IMR-90 (cell line): ENCODE measurements around the gene RERE. TPM values are rescaled to one million over a fixed set of nuclear protein-coding genes. Genes with fewer than 3 reads are reported as not detected.
A peak's percentile ranks its signal among the peaks of the same experiment; 100 is the strongest.

Experiments
- ATAC-seq: fragments of 200-7000 bp; cut with Tn5 transposase; 2 replicates; pipeline ENCODE4 v1.9.1; 2020; ENCODE audit warnings: low read depth, mild to moderate bottlenecking, moderate library complexity
- BruUV-seq: library from RNA; stranded (reverse); fragments of 400-500 nt; replicated peaks from 2 replicates; lab custom pipeline; 2021; lab: Mats Ljungman, UMichigan
- CTCF ChIA-PET: fragments of 300-600 bp; formaldehyde crosslinking; extraction: SDS; loops from one replicate; lab custom pipeline; 2021; ENCODE audit warnings: antibody characterized with exemption; lab: Yijun Ruan, JAX
- POLR2A ChIA-PET: fragments of 300-600 bp; sonication (Branson Sonifier 250); formaldehyde crosslinking; loops from one replicate; lab custom pipeline; 2022; ENCODE audit warnings: antibody characterized with exemption; ENCODE audit not compliant: unreplicated experiment; lab: Charles Lee
- DNase-seq: peaks from one replicate; pipeline ENCODE4 v3.0.0; 2013
- H2AFZ ChIP-seq: replicated peaks from 2 replicates; pipeline ENCODE3; 2013; ENCODE audit warnings: low read length, mild to moderate bottlenecking; ENCODE audit not compliant: poor library complexity
- H2AK5ac ChIP-seq: 2 replicates; pipeline ENCODE4 v1.6.1; 2013; ENCODE audit warnings: low read depth, low read length, inconsistent platforms
- H2AK9ac ChIP-seq: replicated peaks from 2 replicates; pipeline ENCODE3; 2013; ENCODE audit warnings: mild to moderate bottlenecking, low read depth, low read length, moderate library complexity; ENCODE audit not compliant: poor library complexity
- H2BK120ac ChIP-seq: 2 replicates; pipeline ENCODE4 v1.6.1; 2013; ENCODE audit warnings: low read depth, low read length, inconsistent platforms
- H2BK15ac ChIP-seq: 3 replicates; pipeline ENCODE4 v1.6.1; 2013; ENCODE audit warnings: low read depth, low read length, inconsistent platforms
- H2BK20ac ChIP-seq: 2 replicates; pipeline ENCODE4 v1.6.1; 2013; ENCODE audit warnings: low read depth, mild to moderate bottlenecking, inconsistent platforms, low read length, moderate library complexity
- H2BK5ac ChIP-seq: 2 replicates; pipeline ENCODE4 v1.6.1; 2013; ENCODE audit warnings: mild to moderate bottlenecking, low read depth, low read length, inconsistent platforms; ENCODE audit not compliant: poor library complexity, severe bottlenecking
- H3K14ac ChIP-seq: replicated peaks from 2 replicates; pipeline ENCODE4 v1.6.1; 2013; ENCODE audit warnings: low read depth, low read length, inconsistent platforms
- H3K18ac ChIP-seq: 2 replicates; pipeline ENCODE4 v1.6.1; 2013; ENCODE audit warnings: low read depth, low read length, control low read depth
- H3K23ac ChIP-seq: 2 replicates; pipeline ENCODE4 v1.6.1; 2013; ENCODE audit warnings: low read depth, low read length, inconsistent platforms
- H3K27ac ChIP-seq: 2 replicates; pipeline ENCODE4 v1.5.1; 2013; ENCODE audit warnings: mild to moderate bottlenecking, control low read depth, low read length; ENCODE audit not compliant: insufficient read depth
- H3K27me3 ChIP-seq: 2 replicates; pipeline ENCODE4 v1.6.1; 2013; ENCODE audit warnings: low read length; ENCODE audit not compliant: control insufficient read depth, insufficient read depth
- H3K36me3 ChIP-seq: 2 replicates; pipeline ENCODE4 v1.6.1; 2013; ENCODE audit warnings: low read length, mixed read lengths; ENCODE audit not compliant: control insufficient read depth, insufficient read depth
- H3K4ac ChIP-seq: 2 replicates; pipeline ENCODE4 v1.6.1; 2013; ENCODE audit warnings: low read depth, low read length, inconsistent platforms
- H3K4me1 ChIP-seq: 2 replicates; pipeline ENCODE4 v1.6.1; 2013; ENCODE audit warnings: low read length, mixed read lengths; ENCODE audit not compliant: control insufficient read depth, insufficient read depth
- H3K4me2 ChIP-seq: 2 replicates; pipeline ENCODE4 v1.6.1; 2013; ENCODE audit warnings: low read depth, mild to moderate bottlenecking, control low read depth, low read length, moderate library complexity
- H3K4me3 ChIP-seq: 2 replicates; pipeline ENCODE4 v1.5.1; 2013; ENCODE audit warnings: low read depth, mild to moderate bottlenecking, control low read depth, low read length, moderate library complexity; ENCODE audit not compliant: insufficient read depth
- H3K56ac ChIP-seq: 2 replicates; pipeline ENCODE4 v1.6.1; 2013; ENCODE audit warnings: low read length, inconsistent platforms; ENCODE audit not compliant: insufficient read depth; ENCODE audit errors: extremely low read depth
- H3K79me1 ChIP-seq, 2 experiments: 2 replicates each; pipeline ENCODE4 v1.6.1; 2013; ENCODE audit warnings: low read length in 2 of 2, inconsistent platforms in 1 of 2, low read depth in 1 of 2
- H3K9ac ChIP-seq: 2 replicates; pipeline ENCODE4 v1.6.1; 2013; ENCODE audit warnings: low read depth, low read length, control low read depth
- H3K9me1 ChIP-seq: 2 replicates; pipeline ENCODE4 v1.6.1; 2013; ENCODE audit warnings: low read length, inconsistent platforms; ENCODE audit not compliant: insufficient read depth
- H3K9me3 ChIP-seq: 2 replicates; pipeline ENCODE4 v1.6.1; 2013; ENCODE audit warnings: low read length; ENCODE audit not compliant: control insufficient read depth, insufficient read depth
- H4K20me1 ChIP-seq: 2 replicates; pipeline ENCODE4 v1.6.1; 2013; ENCODE audit warnings: low read length, inconsistent platforms; ENCODE audit not compliant: insufficient read depth
- H4K5ac ChIP-seq: 2 replicates; pipeline ENCODE4 v1.6.1; 2013; ENCODE audit warnings: mild to moderate bottlenecking, low read depth, low read length, control low read depth
- H4K8ac ChIP-seq, 2 experiments: 2 replicates each; pipeline ENCODE4 v1.6.1; 2013; ENCODE audit warnings: low read depth in 2 of 2, low read length in 2 of 2, control low read depth in 1 of 2, inconsistent platforms in 1 of 2
- H4K91ac ChIP-seq: 2 replicates; pipeline ENCODE4 v1.6.1; 2013; ENCODE audit warnings: low read depth, low read length, inconsistent platforms; ENCODE audit not compliant: insufficient read depth
- CEBPB ChIP-seq: IDR thresholded peaks from 2 replicates; pipeline ENCODE4 v1.6.1; 2012; ENCODE audit warnings: low read depth, low read length, improper control_type of control experiment
- CHD1 ChIP-seq: IDR thresholded peaks from 2 replicates; pipeline ENCODE4 v1.6.1; 2012; ENCODE audit warnings: low read depth, low read length, improper control_type of control experiment
- MAZ ChIP-seq: IDR thresholded peaks from 2 replicates; pipeline ENCODE4 v1.6.1; 2012; ENCODE audit warnings: low read depth, mild to moderate bottlenecking, low read length, improper control_type of control experiment, moderate library complexity, borderline replicate concordance
- MXI1 ChIP-seq: IDR thresholded peaks from 2 replicates; pipeline ENCODE4 v1.6.1; 2012; ENCODE audit warnings: low read depth, mild to moderate bottlenecking, low read length, moderate library complexity, borderline replicate concordance
- NFE2L2 ChIP-seq: fragments of 150-350 bp; IDR thresholded peaks from 2 replicates; pipeline ENCODE4 v1.6.1; 2016; ENCODE audit warnings: low read depth, mild to moderate bottlenecking, low read length
- POLR2A ChIP-seq: IDR thresholded peaks from 2 replicates; pipeline ENCODE4 v1.6.1; 2012; ENCODE audit warnings: mild to moderate bottlenecking, low read depth, low read length
- WGBS, 2 experiments: methylation state at CpG; one replicate each; pipeline versions ENCODE4 v1.1.5 to v1.1.7; 2013; ENCODE audit warnings: missing lambda C conversion rate in 2 of 2; ENCODE audit not compliant: insufficient read length in 1 of 2; ENCODE audit errors: extremely low coverage in 2 of 2; 5-methylcytosine and 5-hydroxymethylcytosine counted together
- dilution Hi-C: fragments of 300-500 bp; cut with HindIII; formaldehyde crosslinking; loops from one replicate; pipeline ENCODE4 v1.14.3; 2018; ENCODE audit warnings: low sequenced_read_pairs; ENCODE audit not compliant: unreplicated experiment
- in situ Hi-C: fragments of 300-500 bp; cut with MboI; formaldehyde crosslinking; loops from 3 replicates; pipeline ENCODE4 v1.14.3; 2019; ENCODE audit warnings: low sequenced_read_pairs, inconsistent platforms, mixed read lengths
- intact Hi-C: fragments of 100-400 bp; cut with micrococcal nuclease; formaldehyde crosslinking; loops from 2 replicates; pipeline ENCODE4 v1.10.0; 2022
- polyA plus RNA-seq, 3 experiments: library from polyadenylated mRNA; depleted of rRNA; stranded (reverse); fragments of >200 nt; gene quantifications; 2 replicates each; pipeline ENCODE4 v1.2.3, GENCODE V29; 2012; ENCODE audit warnings: low replicate concordance in 1 of 3
- total RNA-seq: library from RNA; depleted of rRNA; stranded (reverse); fragments of >200 nt; gene quantifications from 2 replicates; pipeline ENCODE4 v1.2.3, GENCODE V29; 2012
- TF ChIP-seq, protein P1 (sequence below): fragments of 150-350 bp; IDR thresholded peaks from 2 replicates; pipeline ENCODE4 v1.6.1; 2017; ENCODE audit warnings: mild to moderate bottlenecking, antibody characterized with exemption, low read length, low read depth
- TF ChIP-seq, protein P2 (sequence below): conservative IDR thresholded peaks from 2 replicates; pipeline ENCODE4 v1.5.1; 2012; ENCODE audit warnings: mild to moderate bottlenecking, low read depth, low read length, improper control_type of control experiment

The RERE gene
- total and polyA plus RNA-seq, 2 of the 4 experiments (the other 2 are of a cell fraction), result 11.5 to 25.1 TPM

DNA sequence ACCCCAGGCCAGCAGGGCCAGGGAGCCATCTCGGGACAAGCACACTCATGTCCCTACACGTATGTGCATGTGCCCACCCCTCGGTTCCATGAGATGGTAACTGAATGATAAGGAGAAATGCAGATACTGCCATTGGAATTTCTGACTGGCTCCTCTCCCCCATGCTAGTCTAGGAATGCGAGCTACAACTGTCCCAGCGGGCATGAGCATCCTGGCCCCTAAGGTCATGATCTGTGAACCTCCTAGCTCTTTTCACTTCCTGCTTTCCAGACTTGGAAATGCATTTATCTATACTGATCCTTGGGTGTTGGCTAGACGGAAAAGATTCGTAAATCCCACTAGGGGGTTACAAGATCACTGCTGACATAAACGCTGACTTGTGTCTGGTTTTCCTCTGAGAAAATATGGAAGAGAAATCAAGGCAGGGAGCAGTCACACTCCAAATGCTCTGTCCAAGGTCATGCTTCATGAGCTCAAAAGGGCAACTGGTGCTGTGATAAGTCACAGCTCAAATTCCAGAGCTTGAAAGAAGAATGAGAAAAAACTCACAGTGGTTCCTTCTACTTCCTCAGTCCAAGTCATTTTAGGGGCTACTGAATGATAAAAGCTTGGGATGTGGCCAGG is 449.8 kb downstream of the RERE start:
- Histone ChIP-seq H3K9ac (no peak overlapping the region), H2AFZ (no peak overlapping the region), H3K23ac (peak overlapping the region; percentile 43; the same call in 1 of the 2 replicates), H2AK5ac (peak overlapping the region; percentile 20; the same call in 1 of the 2 replicates), H2BK20ac (no peak overlapping the region), H3K56ac (no peak overlapping the region), H3K27ac (no peak overlapping the region), H3K79me1 (peaks cover 68 to 94% of the 10 kb centered on the region in 2 experiments), H2AK9ac (no peak overlapping the region), H4K8ac (no peak overlapping the region; a peak in 1 of 4 replicates), H4K91ac (no peak overlapping the region; the same call in 1 of the 2 replicates), H3K9me3 (no peaks in the 10 kb centered on the region), H3K4me1 (peaks cover 41% of the 10 kb centered on the region), H4K5ac (no peak overlapping the region), H3K36me3 (peaks cover 72% of the 10 kb centered on the region), H3K9me1 (peaks cover 40% of the 10 kb centered on the region), H3K14ac (0 out of 2 replicates have a peak overlapping the region, but pooled peaks have one; percentile 35), H2BK5ac (no peak overlapping the region), H3K18ac (no peak overlapping the region), H2BK120ac (0 out of 2 replicates have a peak overlapping the region, but pooled peaks have one; percentile 12), H4K20me1 (peaks cover 74% of the 10 kb centered on the region), H3K4ac (peak overlapping the region; percentile 20), H3K4me3 (no peak overlapping the region), H3K27me3 (no peaks in the 10 kb centered on the region), H3K4me2 (no peak overlapping the region), H2BK15ac (no peak overlapping the region)
- POLR2A ChIA-PET, result no interaction called here
- dilution Hi-C loops, result no loop called here
- ATAC-seq, result no peak
- intact Hi-C loops, result no loop called here
- CTCF ChIA-PET, result interaction anchor here (0.6 to 1.0 kb wide), 3 partner anchors 11 to 409 kb away, joined by 3 to 9 read pairs (median 3); no protein-coding TSS in a partner anchor
- TF ChIP-seq MAZ (no peak), CEBPB (no peak), CHD1 (no peak), NFE2L2 (no peak), POLR2A (no peak), MXI1 (no peak)
- TF ChIP-seq, protein P1, sequence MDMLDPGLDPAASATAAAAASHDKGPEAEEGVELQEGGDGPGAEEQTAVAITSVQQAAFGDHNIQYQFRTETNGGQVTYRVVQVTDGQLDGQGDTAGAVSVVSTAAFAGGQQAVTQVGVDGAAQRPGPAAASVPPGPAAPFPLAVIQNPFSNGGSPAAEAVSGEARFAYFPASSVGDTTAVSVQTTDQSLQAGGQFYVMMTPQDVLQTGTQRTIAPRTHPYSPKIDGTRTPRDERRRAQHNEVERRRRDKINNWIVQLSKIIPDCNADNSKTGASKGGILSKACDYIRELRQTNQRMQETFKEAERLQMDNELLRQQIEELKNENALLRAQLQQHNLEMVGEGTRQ, result no peak
- TF ChIP-seq, protein P2, sequence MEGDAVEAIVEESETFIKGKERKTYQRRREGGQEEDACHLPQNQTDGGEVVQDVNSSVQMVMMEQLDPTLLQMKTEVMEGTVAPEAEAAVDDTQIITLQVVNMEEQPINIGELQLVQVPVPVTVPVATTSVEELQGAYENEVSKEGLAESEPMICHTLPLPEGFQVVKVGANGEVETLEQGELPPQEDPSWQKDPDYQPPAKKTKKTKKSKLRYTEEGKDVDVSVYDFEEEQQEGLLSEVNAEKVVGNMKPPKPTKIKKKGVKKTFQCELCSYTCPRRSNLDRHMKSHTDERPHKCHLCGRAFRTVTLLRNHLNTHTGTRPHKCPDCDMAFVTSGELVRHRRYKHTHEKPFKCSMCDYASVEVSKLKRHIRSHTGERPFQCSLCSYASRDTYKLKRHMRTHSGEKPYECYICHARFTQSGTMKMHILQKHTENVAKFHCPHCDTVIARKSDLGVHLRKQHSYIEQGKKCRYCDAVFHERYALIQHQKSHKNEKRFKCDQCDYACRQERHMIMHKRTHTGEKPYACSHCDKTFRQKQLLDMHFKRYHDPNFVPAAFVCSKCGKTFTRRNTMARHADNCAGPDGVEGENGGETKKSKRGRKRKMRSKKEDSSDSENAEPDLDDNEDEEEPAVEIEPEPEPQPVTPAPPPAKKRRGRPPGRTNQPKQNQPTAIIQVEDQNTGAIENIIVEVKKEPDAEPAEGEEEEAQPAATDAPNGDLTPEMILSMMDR, result no peak
- in situ Hi-C loops, result no loop called here
- DNase-seq, result no peak
- no TSS peak for BruUV-seq
- 92% methylated on average over 2 of the region's 8 CpGs; no CpG with 5 or more reads in 1 of the 2 experiments for WGBS, 2 experiments
